ENCODE data around the gene SUSD3.
"Not testable (repeated sequence)": the region's sequence is repeated elsewhere in the genome, so short reads cannot be mapped to it uniquely, and the experiment has no call there.

Gene SUSD3

DNA sequence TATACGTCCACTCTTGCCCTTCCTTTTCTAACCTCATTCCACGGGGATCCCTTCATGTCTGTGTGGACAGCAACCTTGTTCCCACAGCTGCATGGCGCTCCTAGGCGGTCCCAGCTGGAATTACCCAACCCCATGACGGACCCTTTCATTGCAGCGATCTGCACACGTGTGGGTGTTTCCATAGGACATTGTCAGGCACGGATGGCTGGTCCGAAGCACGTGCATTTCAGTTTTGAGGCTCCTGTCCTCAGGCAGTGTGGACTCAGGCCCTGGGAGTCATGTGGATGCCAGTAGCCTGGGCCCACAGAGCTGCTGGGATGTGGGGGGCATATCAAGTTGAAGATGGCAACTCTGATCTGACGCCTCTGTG lies 52.5 kb downstream of the SUSD3 start:
- DNase-seq (ENCODE audit: low read depth), result no peak

- no peak for DNase-seq (ENCODE audit: low read depth)
These were observed 53.0 kb downstream of the SUSD3 start for GRCh38 chr9:93111371-93112115.

GRCh38 chr9:93112116-93112863 lies 53.8 kb downstream of the SUSD3 start:
- no peak for DNase-seq (ENCODE audit: low read depth)

DNA sequence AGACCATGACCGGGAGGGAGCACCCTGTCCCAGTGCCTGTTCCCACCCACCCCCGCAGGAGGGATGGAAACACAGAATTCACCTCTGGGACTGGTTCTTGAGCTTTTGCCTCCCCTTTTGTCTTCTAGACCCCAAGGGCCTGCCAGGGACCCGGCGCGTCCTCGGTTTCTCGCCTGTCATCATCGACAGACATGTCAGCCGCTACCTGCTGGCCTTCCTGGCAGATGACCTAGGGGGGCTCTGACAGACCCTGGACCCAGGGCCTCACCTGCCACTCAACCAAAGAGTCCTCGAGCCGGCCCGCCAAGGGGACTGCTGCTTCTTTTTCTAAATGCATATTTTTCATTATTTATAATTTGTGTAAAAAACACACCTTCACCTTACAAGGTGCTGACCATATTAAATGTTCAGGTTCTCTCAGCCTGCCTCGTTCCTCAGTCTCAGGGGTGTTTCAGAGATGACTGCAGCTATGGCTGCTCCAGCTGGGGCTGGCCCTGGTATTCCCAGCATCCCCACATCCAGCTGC lies 54.4 kb downstream of the SUSD3 start:
- DNase-seq (ENCODE audit: low read depth), result no peak

DNA sequence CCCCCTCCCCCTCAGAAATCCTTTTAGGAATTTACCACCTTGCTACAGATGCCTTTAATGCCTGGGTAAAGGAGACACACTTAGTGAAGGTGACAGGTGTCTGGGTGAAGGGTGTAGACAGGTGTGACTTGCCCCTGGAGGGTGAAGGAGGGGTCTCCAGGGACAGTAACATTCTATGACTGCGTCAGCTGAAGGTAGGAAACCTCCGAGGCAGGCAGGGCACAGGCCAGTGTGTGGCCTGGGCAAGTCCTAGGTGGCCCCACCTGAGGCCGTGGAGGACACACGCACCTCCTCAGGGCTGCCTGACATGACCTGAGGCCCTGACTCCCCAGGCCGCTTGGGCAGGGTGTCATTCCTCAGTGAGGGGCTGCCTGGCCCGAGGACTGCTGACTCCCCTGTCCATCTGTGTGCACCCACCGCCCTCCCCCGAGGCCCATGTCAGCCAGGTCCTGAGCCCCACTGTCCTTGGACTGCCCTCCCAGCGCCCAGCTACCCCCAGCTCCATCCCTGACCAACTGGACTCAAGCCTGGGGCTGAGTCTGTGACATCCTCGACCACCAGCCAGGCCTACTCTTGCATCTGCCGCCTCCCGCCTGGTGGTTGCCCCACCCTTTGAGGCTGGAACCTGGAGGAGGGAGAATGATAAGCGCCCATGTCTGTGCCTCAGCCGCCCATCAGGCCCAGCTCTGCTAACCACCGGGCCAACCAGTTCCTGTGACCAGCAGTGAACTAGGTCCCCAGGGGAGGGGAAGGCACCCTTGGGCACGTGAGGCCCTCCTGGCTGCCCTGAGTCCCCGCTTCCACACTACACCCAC lies 55.9 kb downstream of the SUSD3 start:
- no peak for DNase-seq (ENCODE audit: low read depth)

- DNase-seq (ENCODE audit: low read depth), result no peak
These were observed 56.5 kb downstream of the SUSD3 start for GRCh38 chr9:93114984-93115335.

- DNase-seq (ENCODE audit: low read depth), result no peak
These were observed 57.1 kb downstream of the SUSD3 start for GRCh38 chr9:93115486-93116071.

DNA sequence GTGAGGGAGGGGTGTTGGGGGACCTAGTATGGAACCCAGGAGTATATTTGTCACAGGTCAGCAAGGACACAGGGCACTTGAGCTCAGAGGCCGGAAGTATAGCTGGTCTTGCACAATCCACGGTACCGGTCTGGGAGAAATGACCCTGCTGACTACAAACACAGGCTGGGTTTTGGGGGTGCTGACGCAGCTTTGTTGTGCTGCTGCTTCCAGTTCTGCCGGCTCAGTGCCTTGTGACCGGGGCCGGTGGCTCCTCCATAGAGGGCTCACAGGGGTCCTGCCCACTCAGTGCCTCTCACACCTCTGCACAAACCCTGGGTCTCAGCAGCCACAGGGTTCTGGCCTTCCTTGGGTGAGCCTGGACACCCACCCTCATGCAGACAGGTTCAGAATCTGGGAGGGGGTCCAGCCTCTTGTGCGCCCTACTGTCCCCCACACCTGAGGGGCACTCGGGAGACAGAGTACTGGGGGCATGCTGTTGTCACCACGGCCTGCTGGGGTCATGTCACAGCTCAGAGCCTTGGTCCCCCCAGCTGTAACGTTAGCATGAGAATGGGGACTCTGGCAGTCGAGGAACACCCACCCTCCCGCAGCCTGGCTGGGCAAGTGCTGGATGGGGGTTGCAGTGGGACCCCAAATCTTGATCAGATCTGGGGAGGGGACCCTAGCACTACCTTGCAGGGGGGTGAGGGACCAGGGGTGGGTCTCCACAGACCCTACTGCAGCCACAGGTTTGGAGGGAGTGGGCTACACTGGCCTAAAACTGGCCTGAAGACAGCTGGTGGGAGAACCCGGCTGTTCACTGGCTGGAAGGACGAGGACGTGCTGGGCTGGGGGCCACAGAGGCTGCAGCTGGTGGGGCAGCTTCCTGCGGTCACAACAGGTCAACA lies 57.8 kb downstream of the SUSD3 start:
- peak; percentile 72 for DNase-seq (ENCODE audit: low read depth)

DNA sequence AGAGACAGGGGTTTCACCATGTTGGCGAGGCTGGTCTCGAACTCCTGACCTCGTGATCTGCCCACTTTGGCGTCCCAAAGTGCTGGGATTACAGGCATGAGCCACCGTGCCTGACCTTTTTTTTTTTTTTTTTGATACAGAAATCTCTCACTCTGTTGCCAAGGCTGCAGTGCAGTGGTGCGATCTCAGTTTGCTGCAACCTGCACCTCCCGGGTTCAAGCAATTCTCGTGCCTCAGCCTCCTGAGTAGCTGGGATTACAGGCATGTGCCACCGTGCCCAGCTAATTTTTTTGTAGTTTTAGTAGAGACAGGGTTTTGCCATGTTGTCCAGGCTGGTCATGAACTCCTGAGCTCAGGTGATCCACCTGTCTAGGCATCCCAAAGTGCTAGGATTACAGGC lies 59.0 kb downstream of the SUSD3 start:
- not testable (repeated sequence) for DNase-seq (ENCODE audit: low read depth)

GRCh38 chr9:93117924-93118862 lies 59.7 kb downstream of the SUSD3 start:
- no peak for DNase-seq (ENCODE audit: low read depth)

- no peak for DNase-seq (ENCODE audit: low read depth)
These were observed 60.6 kb downstream of the SUSD3 start for GRCh38 chr9:93118863-93119702.

DNA sequence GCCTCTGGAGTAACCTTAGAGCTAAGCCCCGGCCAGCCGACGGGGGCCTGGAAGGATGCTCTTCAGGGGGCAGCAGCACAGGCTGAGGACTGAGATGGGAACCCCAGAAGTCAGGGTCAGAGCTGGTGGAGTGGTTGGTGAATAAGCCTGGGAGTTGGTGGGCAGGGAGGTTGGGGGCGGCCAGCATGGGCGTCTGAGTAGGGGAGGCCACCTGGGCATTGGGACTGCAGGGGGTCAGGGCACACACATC lies 61.1 kb downstream of the SUSD3 start:
- no peak for DNase-seq (ENCODE audit: low read depth)

DNA sequence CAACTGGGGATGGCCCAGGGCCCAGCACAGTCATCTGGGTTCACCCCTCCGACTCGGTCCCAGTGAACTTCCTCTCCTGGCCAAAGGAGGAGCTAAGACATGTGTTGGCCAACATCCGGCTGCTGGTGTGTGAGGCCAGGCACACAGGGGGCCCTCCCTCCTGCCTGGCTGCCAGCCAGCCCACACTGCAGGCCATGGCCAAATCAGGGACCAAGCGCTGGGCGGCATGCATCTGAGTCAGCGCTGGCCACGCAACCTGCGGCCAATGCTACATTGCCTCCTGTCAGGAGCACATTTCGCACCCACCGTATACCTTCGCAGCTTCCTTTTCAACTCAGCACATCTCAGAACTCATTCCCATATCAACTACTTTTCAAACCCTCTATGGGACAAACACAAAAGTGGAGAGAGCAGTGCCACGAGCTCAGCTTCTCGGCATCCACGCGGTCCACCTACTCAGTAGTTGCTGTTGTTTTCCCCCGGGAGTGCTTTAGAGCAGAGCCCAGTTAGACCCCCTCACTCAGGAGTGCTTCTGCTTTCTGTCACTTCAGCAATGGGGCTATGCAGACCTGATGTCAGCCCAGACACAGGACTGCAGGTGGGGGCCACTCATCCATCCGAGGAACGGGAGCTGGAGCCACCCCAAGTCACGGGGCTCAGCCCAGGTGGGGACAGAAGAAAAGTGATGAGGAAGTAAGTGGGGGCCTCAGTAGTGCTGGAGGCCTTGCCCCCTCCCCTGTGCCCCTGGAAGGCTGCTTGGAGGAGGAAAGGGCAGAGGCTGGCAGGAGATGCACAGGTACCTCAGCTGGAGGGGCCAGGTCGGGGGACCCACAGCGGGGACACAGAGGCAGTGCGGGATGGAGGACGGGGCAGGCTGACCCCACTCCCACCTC lies 61.7 kb downstream of the SUSD3 start:
- DNase-seq (ENCODE audit: low read depth), result peak; percentile 96

DNA sequence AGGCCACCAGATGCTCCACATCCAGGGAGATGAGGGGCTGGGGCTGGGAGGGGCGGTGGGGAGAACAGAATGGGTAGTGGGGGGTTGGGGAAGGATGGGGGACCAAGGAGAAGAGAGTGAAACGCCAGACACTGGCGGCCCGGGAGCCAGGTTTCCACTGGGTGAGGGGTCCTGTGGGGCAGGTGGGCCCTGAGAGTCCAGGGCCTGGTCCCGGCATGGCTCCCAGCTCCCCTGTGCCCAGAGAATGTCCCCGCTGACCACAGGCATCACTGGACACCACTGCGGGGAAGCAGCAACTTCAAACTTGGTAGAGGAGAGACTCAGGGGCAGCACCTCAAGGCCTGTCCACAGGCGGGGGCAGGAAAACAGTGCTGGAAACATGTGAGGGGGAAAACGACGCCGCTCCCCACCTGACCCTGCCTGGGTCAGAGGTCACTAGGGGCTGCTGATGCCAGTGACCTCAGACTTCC lies 62.4 kb downstream of the SUSD3 start:
- DNase-seq (ENCODE audit: low read depth), result no peak

- DNase-seq (ENCODE audit: low read depth), result no peak
These were observed 63.1 kb downstream of the SUSD3 start for GRCh38 chr9:93121316-93122241.

GRCh38 chr9:93122721-93123221 lies 64.3 kb downstream of the SUSD3 start:
- DNase-seq (ENCODE audit: low read depth), result no peak

Measured in fibroblast of gingiva (primary cell).